Endothelial cell of umbilical vein (primary cell): ENCODE measurements around the gene PCDHGB7.
"Not testable (repeated sequence)": the region's sequence is repeated elsewhere in the genome, so short reads cannot be mapped to it uniquely, and the experiment has no call there.

Experiments used
- CTCF ChIP-seq, 2 donors: IDR thresholded peaks; 1 replicate in 1 of 2; 2 replicates in 1 of 2; pipeline ENCODE4 v1.5.1; 2011; ENCODE audit warnings: low read length in 2 of 2, mild to moderate bottlenecking in 2 of 2, moderate library complexity in 2 of 2, control low read depth in 1 of 2, inconsistent platforms in 1 of 2, low read depth in 1 of 2; ENCODE audit not compliant: insufficient read depth in 1 of 2; ENCODE audit errors: extremely low read depth in 1 of 2
- EZH2 ChIP-seq: IDR thresholded peaks from 2 replicates; pipeline ENCODE4 v1.6.1; 2012; ENCODE audit warnings: borderline replicate concordance, low read depth, mild to moderate bottlenecking, moderate library complexity, low read length, inconsistent platforms; ENCODE audit not compliant: severe bottlenecking
- FOS ChIP-seq: IDR thresholded peaks from 2 replicates; pipeline ENCODE4 v1.6.1; 2011; ENCODE audit warnings: mild to moderate bottlenecking, low read length, moderate library complexity, borderline replicate concordance; ENCODE audit not compliant: insufficient read depth
- MAX ChIP-seq: IDR thresholded peaks from 2 replicates; pipeline ENCODE4 v1.6.1; 2011; ENCODE audit not compliant: insufficient read depth, insufficient read length
- MYC ChIP-seq: IDR thresholded peaks from one replicate; pipeline ENCODE4 v1.6.1; 2011; ENCODE audit warnings: mild to moderate bottlenecking, low read depth, low read length
- POLR2A ChIP-seq: IDR thresholded peaks from 2 replicates; pipeline ENCODE4 v1.6.1; 2012; ENCODE audit warnings: low read depth, mild to moderate bottlenecking, control low read depth, low read length
- POLR2AphosphoS5 ChIP-seq: IDR thresholded peaks from 2 replicates; pipeline ENCODE4 v1.6.1; 2012; ENCODE audit warnings: low read depth, mild to moderate bottlenecking, control low read depth, low read length, moderate library complexity; ENCODE audit not compliant: insufficient read depth

GRCh38 chr5:141414548-141415274 lies 2.8 kb upstream of the PCDHGB7 start:
- not testable (repeated sequence) for TF ChIP-seq POLR2AphosphoS5; CTCF (IDR thresholded peaks at IDR 0.05; ENCODE audit: extremely low read depth in 1 of 2, insufficient read depth in 1 of 2, low read depth in 1 of 2, low read length in 2 of 2); POLR2A; MYC; MAX; FOS
- TF ChIP-seq EZH2, result peak; percentile 76
